Measurements from ENCODE around the gene TEPSIN. TPM values are rescaled to one million over a fixed set of nuclear protein-coding genes. Genes with fewer than 3 reads are reported as not detected.

The TEPSIN gene
- total and polyA plus RNA-seq, 2 of the 13 experiments (the other 11 are each of a cell fraction or from before 2014, with no cell fraction given) = 16.1 to 18.8 TPM

GRCh38 chr17:81189016-81189415, 49.8 kb downstream of the TEPSIN start:
- H3K9me3 ChIP-seq (ENCODE audit: low read length) = no peaks in the 10 kb centered on the region
- no peak for FAIRE-seq
- BruUV-seq (replicated peaks) = no TSS peak

GRCh38 chr17:81188491-81188840, 50.4 kb downstream of the TEPSIN start:
- Histone ChIP-seq H2AFZ (ENCODE audit: low read length) (no peak overlapping the region), H3K27ac (ENCODE audit: extremely low read length, insufficient read depth, low read length) (no peak overlapping the region), H3K4me2 (ENCODE audit: low read depth, low read length) (no peak overlapping the region), H3K27me3 (ENCODE audit: control insufficient read depth in 1 of 2, insufficient read depth in 2 of 2, low read length in 2 of 2) (peaks cover 5 to 14% of the 10 kb centered on the region in 2 experiments; a peak in 2 of 5 replicates), H3K9ac (ENCODE audit: insufficient read depth, low read depth, low read length) (no peak overlapping the region), H3K4me3 (replicated peaks in 1 of 3; ENCODE audit: insufficient read depth in 1 of 3, low read depth in 2 of 3, low read length in 3 of 3) (no peak overlapping the region), H3K36me3 (replicated peaks in 1 of 2; ENCODE audit: control insufficient read depth in 1 of 2, insufficient read depth in 2 of 2, low read length in 2 of 2) (peaks cover 3 to 4% of the 10 kb centered on the region in 2 experiments; a peak in 2 of 5 replicates), H3K9me3 (ENCODE audit: low read length) (no peaks in the 10 kb centered on the region), H3K4me1 (ENCODE audit: insufficient read depth, low read length) (peaks cover 24% of the 10 kb centered on the region), H4K20me1 (ENCODE audit: insufficient read depth, low read length) (no peaks in the 10 kb centered on the region), H3K79me2 (ENCODE audit: insufficient read depth, low read length) (no peaks in the 10 kb centered on the region)
- BruUV-seq (replicated peaks) = no TSS peak
- FAIRE-seq (no peak), ATAC-seq (no peak), DNase-seq (ENCODE audit: low spot score) (no peak)
- in situ Hi-C loops (cut with HindIII; ENCODE audit: extremely low pct_ligation_motif_present, low pct_unique_long_range_greater_than_20kb) = no loop called here
- intact Hi-C loops (cut with micrococcal nuclease; ENCODE audit: unreplicated experiment) = no loop called here
- ChIA-PET CTCF (ENCODE audit: low intra/inter-chr PET ratio, low total read pairs) (interaction anchor here (2.2 kb wide), 1 partner anchor 47 kb away, joined by 11 read pairs; no protein-coding TSS in a partner anchor), POLR2A (no interaction called here)
- 95% methylated on average over 11 of the region's 12 CpGs for WGBS (ENCODE audit: low lambda C conversion rate)
- TF ChIP-seq BORCS8-MEF2B (CRISPR knock-in tag; IDR thresholded peaks at IDR 0.05) (no peak), ZNF205 (CRISPR knock-in tag; IDR thresholded peaks at IDR 0.05) (no peak), ZNF740 (CRISPR knock-in tag; IDR thresholded peaks at IDR 0.05) (no peak), ATF7 (IDR thresholded peaks at IDR 0.05) (no peak), ATF7 (CRISPR knock-in tag; IDR thresholded peaks at IDR 0.05) (no peak), TRAFD1 (CRISPR knock-in tag; IDR thresholded peaks at IDR 0.05; ENCODE audit: borderline replicate concordance) (no peak), ZHX2 (IDR thresholded peaks at IDR 0.05; ENCODE audit: low read depth) (no peak), ZHX2 (CRISPR knock-in tag; IDR thresholded peaks at IDR 0.05; ENCODE audit: borderline replicate concordance) (no peak), REXO4 (CRISPR knock-in tag; IDR thresholded peaks at IDR 0.05; ENCODE audit: borderline replicate concordance) (no peak), ZNF138 (CRISPR knock-in tag; IDR thresholded peaks at IDR 0.05; ENCODE audit: low read depth) (no peak)

More at GRCh38 chr17:81189016-81189415, 49.8 kb downstream of the TEPSIN start:
- no peak overlapping the region for H3K4me3 ChIP-seq (replicated peaks in 1 of 3; ENCODE audit: insufficient read depth in 1 of 3, low read depth in 2 of 3, low read length in 3 of 3)
- H3K4me2 ChIP-seq (ENCODE audit: low read depth, low read length) = no peak overlapping the region
- no peak overlapping the region for H3K9ac ChIP-seq (ENCODE audit: insufficient read depth, low read depth, low read length)
- intact Hi-C loops (cut with micrococcal nuclease; ENCODE audit: unreplicated experiment) (loop anchor here (1.0 kb wide), 1 partner anchor 47 kb away; no protein-coding TSS in a partner anchor), in situ Hi-C loops (cut with HindIII; ENCODE audit: extremely low pct_ligation_motif_present, low pct_unique_long_range_greater_than_20kb) (no loop called here)
- ChIA-PET CTCF (ENCODE audit: low intra/inter-chr PET ratio, low total read pairs) (interaction anchor here (1.4 to 2.2 kb wide), 3 partner anchors 44 to 87 kb away, joined by 4 to 11 read pairs (median 5); no protein-coding TSS in a partner anchor), POLR2A (no interaction called here)
- peaks cover 3 to 4% of the 10 kb centered on the region in 2 experiments; a peak in 2 of 5 replicates for H3K36me3 ChIP-seq (replicated peaks in 1 of 2; ENCODE audit: control insufficient read depth in 1 of 2, insufficient read depth in 2 of 2, low read length in 2 of 2)
- DNase-seq (ENCODE audit: low spot score) = no peak
- H3K27ac ChIP-seq (ENCODE audit: extremely low read length, insufficient read depth, low read length) = no peak overlapping the region
- H3K4me1 ChIP-seq (ENCODE audit: insufficient read depth, low read length) = peaks cover 24% of the 10 kb centered on the region
- H4K20me1 ChIP-seq (ENCODE audit: insufficient read depth, low read length) = no peaks in the 10 kb centered on the region
- WGBS (ENCODE audit: low lambda C conversion rate) = 94% methylated on average over 2 of the region's 7 CpGs
- H2AFZ ChIP-seq (ENCODE audit: low read length) = no peak overlapping the region
- TF ChIP-seq RBAK (CRISPR knock-in tag; IDR thresholded peaks at IDR 0.05) (no peak), NONO (IDR thresholded peaks at IDR 0.05) (no peak), NONO (CRISPR knock-in tag; conservative IDR thresholded peaks at IDR 0.05) (0 out of 2 replicates have a peak, but pooled peaks have one; percentile 11)
- ATAC-seq = no peak
- H3K79me2 ChIP-seq (ENCODE audit: insufficient read depth, low read length) = no peaks in the 10 kb centered on the region
- H3K27me3 ChIP-seq (ENCODE audit: control insufficient read depth in 1 of 2, insufficient read depth in 2 of 2, low read length in 2 of 2) = peaks cover 3 to 8% of the 10 kb centered on the region in 2 experiments; a peak in 2 of 5 replicates
